Renal cortex interstitium (tissue), 11 donors: ENCODE measurements around the gene MAGEB17. TPM values are rescaled to one million over a fixed set of nuclear protein-coding genes. Genes with fewer than 3 reads are reported as not detected.
"Not testable (repeated sequence)": the region's sequence is repeated elsewhere in the genome, so short reads cannot be mapped to it uniquely, and the experiment has no call there.

ENCODE experiments used
- DNase-seq, 11 donors: peaks; one replicate each; pipeline ENCODE4 v3.0.0-alpha.2; 2013; ENCODE audit warnings: low read depth in 9 of 11, low spot score in 4 of 11; ENCODE audit errors: extremely low read depth in 1 of 11
- polyA plus RNA-seq, 3 donors: library from polyadenylated mRNA; unstranded; fragments of 120-200 nt; gene quantifications; one replicate each; pipeline ENCODE4 v1.2.1, GENCODE V29; 2013; ENCODE audit not compliant: insufficient read length in 3 of 3

MAGEB17 gene
- polyA plus RNA-seq, 3 donors = 0.14 TPM; not detected in 2

- no peak for DNase-seq
These were observed 21.6 kb upstream of the MAGEB17 start for GRCh38 chrX:16145656-16146055.

DNA sequence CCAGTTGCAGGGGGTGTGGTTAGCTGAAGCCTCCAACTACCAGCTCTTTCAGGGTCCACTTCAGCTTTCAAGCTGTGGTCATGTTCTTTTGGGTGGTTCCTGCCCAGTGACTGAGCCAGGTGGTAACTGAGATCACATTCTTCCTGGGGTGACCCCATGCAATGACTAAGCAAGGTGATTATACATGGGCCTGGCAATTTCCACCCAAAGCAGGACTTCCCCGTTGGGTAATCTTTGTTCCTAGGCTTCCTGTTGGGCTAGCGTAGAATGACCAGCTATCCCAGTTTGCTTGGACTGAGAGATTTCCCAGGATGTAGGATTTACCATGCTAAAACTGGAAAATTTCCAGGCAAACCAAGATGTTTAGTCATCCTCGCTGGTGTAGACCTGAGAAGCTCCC is 18.4 kb upstream of the MAGEB17 start:
- no peak for DNase-seq

DNA sequence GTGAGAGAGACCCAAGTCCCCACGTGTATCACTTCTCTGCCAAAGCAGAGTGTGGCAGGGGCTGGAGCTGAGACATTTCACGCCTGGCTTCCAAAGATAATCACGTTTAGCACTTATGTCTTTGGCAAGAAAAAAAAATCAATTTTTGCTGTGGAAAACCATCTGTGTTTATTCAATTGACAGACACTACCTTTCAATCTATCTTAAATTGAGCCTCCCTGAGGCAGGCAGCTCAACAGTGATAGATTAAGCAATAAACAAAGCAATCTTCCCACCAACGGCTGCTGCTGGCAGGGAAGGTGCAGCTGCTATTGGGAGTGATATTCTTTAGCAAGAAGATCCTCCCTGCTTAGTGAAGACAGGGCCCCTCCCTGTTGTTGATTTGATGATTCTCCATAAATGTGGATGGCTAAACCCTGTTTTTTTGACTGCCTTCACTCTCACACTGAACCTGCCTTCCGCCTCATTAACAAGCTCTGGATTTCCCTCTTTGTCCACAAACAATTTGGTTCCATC is 11.6 kb upstream of the MAGEB17 start:
- no peak for DNase-seq

- DNase-seq = no peak
These were observed 10.5 kb upstream of the MAGEB17 start for GRCh38 chrX:16156692-16157331.

DNA sequence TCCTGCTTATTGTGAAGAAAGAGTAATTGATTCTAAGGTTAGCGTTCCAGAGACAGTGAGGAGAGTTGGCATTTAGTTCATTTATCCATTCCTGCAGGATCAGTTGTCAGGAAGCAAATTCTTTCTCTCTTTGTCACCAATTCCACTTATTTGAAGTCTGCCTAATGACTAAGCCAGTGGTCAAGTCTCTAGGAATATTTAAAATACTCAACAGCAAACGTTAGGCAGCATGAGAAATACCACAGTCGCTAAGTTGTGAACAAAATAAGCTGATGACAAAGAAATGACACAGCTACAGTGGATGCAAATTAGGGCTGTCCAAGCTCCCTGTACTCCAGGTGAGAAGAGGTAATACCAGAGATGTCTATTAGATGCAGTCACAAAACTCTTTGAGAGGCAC is 6.6 kb upstream of the MAGEB17 start:
- DNase-seq = no peak

- not testable (repeated sequence) for DNase-seq
These were observed 6.1 kb upstream of the MAGEB17 start for GRCh38 chrX:16161173-16161572.

DNA sequence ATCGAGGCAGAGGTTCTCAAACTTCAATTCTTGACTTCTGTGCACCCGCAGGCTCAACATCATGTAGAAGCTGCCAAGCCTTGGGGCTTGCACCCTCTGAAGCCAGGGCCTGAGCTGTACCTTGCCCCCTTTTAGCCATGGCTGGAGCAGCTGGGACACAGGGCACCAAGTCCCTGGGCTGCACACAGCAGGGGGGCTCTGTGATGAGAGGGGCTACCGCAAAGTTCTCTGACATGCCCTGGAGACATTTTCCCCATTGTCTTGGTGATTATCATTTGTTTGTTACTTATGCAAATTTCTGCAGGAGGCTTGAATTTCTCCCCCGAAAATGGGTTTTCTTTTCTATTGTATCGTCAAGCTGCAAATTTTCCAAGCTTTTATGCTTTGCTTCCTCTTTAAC is 4.9 kb upstream of the MAGEB17 start:
- DNase-seq = no peak

DNA sequence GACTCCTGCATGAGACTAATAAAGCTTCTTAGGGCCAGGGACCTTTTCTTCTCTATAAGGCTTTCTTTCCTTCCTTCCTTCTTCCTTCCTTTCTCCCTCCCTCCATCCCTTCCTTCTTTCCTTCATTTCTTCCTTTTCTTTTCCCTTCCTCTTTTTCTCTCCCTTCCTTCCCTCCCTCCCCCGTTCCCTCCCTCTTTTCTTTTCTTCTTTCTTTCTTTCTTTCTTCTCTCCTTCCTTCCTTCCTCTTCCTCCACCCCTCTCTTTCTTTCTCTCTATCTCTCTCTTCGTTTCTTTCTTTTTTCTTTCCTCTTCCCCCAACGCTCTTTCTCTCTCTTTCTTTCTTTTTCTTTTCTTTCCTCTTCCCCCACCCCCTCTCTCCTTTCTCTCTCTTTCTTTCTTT is 2.5 kb upstream of the MAGEB17 start:
- no peak for DNase-seq

GRCh38 chrX:16171039-16171438 is 3.8 kb downstream of the MAGEB17 start:
- DNase-seq = no peak

DNA sequence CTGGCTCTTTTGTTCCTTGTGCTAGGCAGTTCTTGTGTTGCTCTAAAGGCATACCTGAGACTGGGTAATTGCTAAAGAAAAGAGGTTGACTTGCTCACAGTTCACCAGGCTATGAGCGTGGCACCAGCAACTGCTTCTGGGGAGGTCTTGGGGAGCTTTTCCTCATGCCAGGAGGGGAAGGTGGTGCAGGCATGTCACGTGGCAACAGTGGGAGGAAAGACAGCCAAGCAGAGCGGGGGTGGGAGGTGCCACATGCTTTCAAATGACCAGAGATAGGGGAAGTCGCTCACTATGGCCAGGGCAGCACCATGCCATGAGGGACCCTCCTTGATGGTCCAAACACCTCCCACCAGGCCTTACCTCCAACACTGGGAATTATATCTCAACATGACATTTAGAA is 4.7 kb downstream of the MAGEB17 start:
- DNase-seq = no peak

DNA sequence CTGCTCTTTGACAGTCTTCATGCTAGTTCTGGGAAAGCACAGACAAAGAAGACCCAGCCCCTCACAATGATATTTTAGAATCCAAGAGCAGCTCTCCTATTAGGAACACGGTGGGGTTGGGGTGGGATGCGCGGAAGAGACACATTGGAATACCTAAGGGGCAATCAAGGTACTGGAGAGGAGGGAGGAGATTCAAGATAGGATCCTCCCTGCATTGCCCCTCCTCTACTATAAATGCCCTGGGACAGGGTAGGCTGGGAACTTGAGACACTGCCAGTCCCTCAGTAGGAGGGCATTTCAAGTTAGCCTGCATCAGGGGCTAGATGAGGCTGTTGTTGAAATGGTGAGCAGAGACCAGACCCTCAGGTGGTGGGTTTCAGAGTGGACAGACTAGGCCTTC is 5.1 kb downstream of the MAGEB17 start:
- no peak for DNase-seq

GRCh38 chrX:16175329-16176061 is 8.2 kb downstream of the MAGEB17 start:
- no peak for DNase-seq

DNA sequence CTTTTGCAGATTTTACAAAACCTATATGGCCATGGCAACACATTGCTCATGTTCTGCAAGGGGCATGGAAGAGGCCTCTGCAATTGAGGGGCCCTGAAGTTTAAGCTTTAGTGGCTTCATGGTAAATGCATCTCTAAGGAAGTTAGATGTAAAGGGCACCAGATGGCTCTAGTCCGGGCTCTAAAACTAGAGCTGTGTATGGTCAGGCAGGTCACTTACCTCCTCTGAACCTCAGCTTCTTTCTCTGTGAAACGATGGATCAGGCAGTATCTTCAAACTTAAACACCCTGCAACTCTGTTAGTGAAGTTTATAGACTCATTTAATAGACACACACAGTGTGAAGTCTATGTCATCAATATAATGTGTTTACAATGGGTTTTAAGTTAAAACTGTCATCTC is 10.0 kb downstream of the MAGEB17 start:
- no peak for DNase-seq

DNA sequence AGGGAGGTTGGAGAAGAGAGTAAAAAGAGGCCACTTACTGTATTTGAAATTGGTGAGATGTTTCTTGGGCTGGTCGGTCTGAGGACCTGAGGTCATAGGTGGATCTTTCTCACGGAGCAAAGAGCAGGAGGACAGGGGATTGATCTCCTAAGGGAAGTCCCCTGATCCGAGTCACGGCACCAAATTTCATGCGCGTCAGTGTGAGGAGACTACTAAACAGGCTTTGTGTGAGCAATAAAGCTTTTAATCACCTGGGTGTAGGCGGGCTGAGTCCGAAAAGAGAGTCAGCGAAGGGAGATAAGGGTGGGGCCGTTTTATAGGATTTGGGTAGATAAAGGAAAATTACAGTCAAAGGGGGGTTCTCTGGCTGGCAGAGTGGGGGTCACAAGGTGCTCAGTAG is 16.6 kb downstream of the MAGEB17 start:
- DNase-seq = not testable (repeated sequence)

GRCh38 chrX:16185725-16186136 is 18.4 kb downstream of the MAGEB17 start:
- DNase-seq = no peak

DNA sequence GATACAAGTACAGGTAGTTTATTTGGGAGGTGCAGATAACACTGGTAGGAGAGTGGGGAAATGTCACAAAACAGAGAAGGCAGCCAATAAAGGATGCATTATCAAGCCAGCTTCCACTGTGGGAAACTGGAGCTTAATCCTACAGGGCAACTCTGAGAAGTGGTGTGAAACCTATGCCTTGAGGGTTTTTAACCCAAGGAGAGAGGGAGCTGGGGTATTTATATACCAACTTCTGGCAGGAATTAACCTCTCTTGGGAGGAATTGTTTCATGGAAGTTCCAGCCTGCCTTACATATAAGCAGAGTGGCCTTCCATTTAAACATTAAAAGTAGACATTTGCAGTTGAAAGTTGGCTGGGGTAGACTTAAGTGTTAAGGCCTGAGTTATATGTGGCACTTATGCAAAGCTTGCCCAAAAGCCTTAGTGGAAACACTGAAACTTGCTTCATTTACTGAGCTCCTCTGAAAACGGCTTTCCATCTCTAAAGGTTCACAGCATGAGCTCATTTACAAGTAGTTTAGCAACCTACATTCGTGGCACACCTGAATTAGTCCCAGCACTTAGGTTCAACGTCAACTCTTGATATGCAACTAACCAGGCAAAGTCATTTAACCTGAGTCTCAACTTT is 19.2 kb downstream of the MAGEB17 start:
- no peak for DNase-seq

DNA sequence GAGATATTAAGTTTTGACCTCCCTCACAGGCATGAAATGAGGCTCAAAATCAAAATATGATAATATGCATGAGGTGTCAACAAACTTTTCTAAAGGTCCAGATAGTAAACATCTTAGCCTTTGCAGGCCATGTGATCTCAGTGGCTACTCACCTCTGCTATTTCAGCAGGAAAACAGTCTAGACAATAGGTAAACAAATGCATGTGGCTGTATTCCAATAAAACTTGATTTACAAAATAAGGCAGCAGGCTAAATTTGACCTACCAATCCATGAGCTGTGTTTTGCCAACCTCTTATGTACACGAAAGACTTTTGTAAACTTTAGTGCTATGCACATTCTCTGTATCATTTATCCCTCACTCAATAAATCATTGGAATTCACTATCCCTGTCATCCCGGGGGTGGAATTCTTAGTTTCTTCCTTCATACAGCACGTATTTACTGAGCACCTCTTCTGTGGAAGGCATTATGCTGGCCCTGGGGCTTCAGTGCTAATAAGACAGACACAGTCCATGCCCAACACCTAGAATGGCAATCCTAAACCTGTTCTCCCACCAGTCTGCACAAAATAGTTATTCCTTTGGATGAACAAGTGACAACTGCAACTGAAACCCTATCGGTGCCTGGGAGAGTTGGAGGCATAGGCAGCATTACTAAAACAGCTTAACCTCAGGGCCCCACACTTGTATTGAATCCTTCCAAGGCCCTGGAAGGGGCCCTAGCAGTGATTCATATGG is 19.9 kb downstream of the MAGEB17 start:
- DNase-seq = peak in 1 of 11 donors; percentile 3

- no peak for DNase-seq
These were observed 21.4 kb downstream of the MAGEB17 start for GRCh38 chrX:16188687-16189086.

DNA sequence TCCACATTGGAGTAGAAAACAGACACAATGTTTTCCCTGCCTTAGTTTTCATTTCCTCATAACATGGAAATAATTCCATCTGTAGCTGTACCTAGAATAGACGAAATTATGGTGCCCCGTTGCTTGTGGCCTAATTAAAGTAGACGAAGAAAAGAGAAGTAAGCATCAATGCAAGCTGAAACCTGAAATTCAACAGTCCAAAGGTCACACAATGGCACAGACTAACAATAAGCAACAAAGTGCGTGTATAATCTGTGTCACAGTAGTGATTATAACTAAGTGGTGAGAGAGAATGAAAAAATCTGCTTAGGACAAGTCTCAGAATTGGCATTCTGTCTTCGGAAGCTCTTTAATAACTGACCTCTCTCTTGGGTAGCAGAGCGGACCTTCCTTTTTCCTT is 24.3 kb downstream of the MAGEB17 start:
- no peak for DNase-seq

DNA sequence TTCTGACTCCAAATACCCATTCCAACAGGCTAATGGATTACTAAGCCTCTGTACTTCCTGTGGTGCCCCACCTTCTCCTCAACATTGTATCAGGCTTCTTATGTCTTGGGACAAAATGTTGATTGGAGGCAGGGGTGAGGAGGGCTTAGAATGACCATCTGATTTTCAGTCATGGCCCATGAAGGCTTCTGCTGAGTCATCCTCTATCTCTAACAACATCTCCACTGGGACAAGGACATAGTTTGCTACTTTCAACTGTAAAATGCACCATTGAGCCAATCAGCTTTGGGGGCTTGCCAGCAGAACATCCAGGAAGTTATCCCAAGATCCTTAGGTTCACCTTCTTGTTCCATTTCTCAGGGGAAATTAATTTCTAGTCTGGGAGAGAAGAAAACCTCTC is 29.5 kb downstream of the MAGEB17 start:
- no peak for DNase-seq
